ENCODE data around the gene PSMG3.
A peak's percentile ranks its signal among the peaks of the same experiment; 100 is the strongest.

PSMG3 gene

GRCh38 chr7:1542841-1543747 lies 26.7 kb downstream of the PSMG3 start:
- no peak for DNase-seq

- DNase-seq = no peak
Observed at GRCh38 chr7:1542329-1542728, 27.5 kb downstream of the PSMG3 start.

- no peak for DNase-seq
Observed at GRCh38 chr7:1541431-1542162, 28.2 kb downstream of the PSMG3 start.

- no peak for DNase-seq
Observed at GRCh38 chr7:1540776-1541271, 29.0 kb downstream of the PSMG3 start.

GRCh38 chr7:1539882-1540775 lies 29.7 kb downstream of the PSMG3 start:
- DNase-seq = no peak

GRCh38 chr7:1539181-1539881 lies 30.5 kb downstream of the PSMG3 start:
- no peak for DNase-seq

GRCh38 chr7:1538544-1539180 lies 31.2 kb downstream of the PSMG3 start:
- DNase-seq = no peak

- DNase-seq = no peak
Observed at GRCh38 chr7:1537535-1538412, 32.1 kb downstream of the PSMG3 start.

GRCh38 chr7:1536743-1537534 lies 32.9 kb downstream of the PSMG3 start:
- no peak for DNase-seq

GRCh38 chr7:1536455-1536742 lies 33.4 kb downstream of the PSMG3 start:
- no peak for DNase-seq

- DNase-seq = no peak
Observed at GRCh38 chr7:1535701-1536454, 34.0 kb downstream of the PSMG3 start.

GRCh38 chr7:1535100-1535458 lies 34.8 kb downstream of the PSMG3 start:
- DNase-seq = no peak

GRCh38 chr7:1534330-1535099 lies 35.3 kb downstream of the PSMG3 start:
- no peak for DNase-seq

- DNase-seq = no peak
Observed at GRCh38 chr7:1533547-1534329, 36.1 kb downstream of the PSMG3 start.

GRCh38 chr7:1533255-1533546 lies 36.6 kb downstream of the PSMG3 start:
- no peak for DNase-seq

- peak; percentile 24 for DNase-seq
Observed at GRCh38 chr7:1532456-1533254, 37.2 kb downstream of the PSMG3 start.

GRCh38 chr7:1531979-1532455 lies 37.8 kb downstream of the PSMG3 start:
- DNase-seq = no peak
